HEK293 (cell line): Measurements from ENCODE around the gene CLEC16A.

Source experiments
- CTCF ChIP-seq: fragments of 450-650 bp; formaldehyde crosslinking; IDR thresholded peaks from 2 replicates; pipeline ENCODE4 v1.5.1; 2016; ENCODE audit warnings: missing biosample characterization, missing genetic modification characterization
- ELK4 ChIP-seq: IDR thresholded peaks from 2 replicates; pipeline ENCODE4 v1.6.1; 2011; ENCODE audit warnings: mild to moderate bottlenecking, low read depth, low read length, borderline replicate concordance
- OVOL3 ChIP-seq: fragments of 450-650 bp; formaldehyde crosslinking; IDR thresholded peaks from 2 replicates; pipeline ENCODE4 v1.5.1; 2016; ENCODE audit warnings: missing biosample characterization, missing genetic modification characterization
- ZBTB49 ChIP-seq: fragments of 450-650 bp; formaldehyde crosslinking; IDR thresholded peaks from 2 replicates; pipeline ENCODE4 v1.5.1; 2016; ENCODE audit warnings: missing biosample characterization, missing genetic modification characterization, low read depth
- ZFP41 ChIP-seq: fragments of 450-650 bp; formaldehyde crosslinking; IDR thresholded peaks from 2 replicates; pipeline ENCODE4 v1.5.1; 2016; ENCODE audit warnings: missing biosample characterization, missing genetic modification characterization, borderline replicate concordance
- ZNF561 ChIP-seq: fragments of 450-650 bp; IDR thresholded peaks from 2 replicates; pipeline ENCODE4 v1.5.1; 2018; ENCODE audit warnings: missing biosample characterization, missing genetic modification characterization, borderline replicate concordance
- ZNF580 ChIP-seq: fragments of 450-650 bp; formaldehyde crosslinking; IDR thresholded peaks from 2 replicates; pipeline ENCODE4 v1.5.1; 2016; ENCODE audit warnings: missing biosample characterization, missing genetic modification characterization
- ZNF777 ChIP-seq: fragments of 450-650 bp; formaldehyde crosslinking; IDR thresholded peaks from 2 replicates; pipeline ENCODE4 v1.5.1; 2017; ENCODE audit warnings: missing biosample characterization, missing genetic modification characterization, borderline replicate concordance

- TF ChIP-seq CTCF (tag by site-specific recombination) (no peak), ZFP41 (tag by site-specific recombination) (no peak), ZBTB49 (tag by site-specific recombination) (no peak), ZNF777 (tag by site-specific recombination) (no peak), ZNF561 (tag by site-specific recombination) (no peak), ZNF580 (no peak), OVOL3 (tag by site-specific recombination) (no peak), ELK4 (no peak)
These were observed 76.6 kb downstream of the CLEC16A start for GRCh38 chr16:11020792-11021551.
